ENCODE results near the gene COPZ2.
"Not testable (repeated sequence)": the region's sequence is repeated elsewhere in the genome, so short reads cannot be mapped to it uniquely, and the experiment has no call there.

Gene COPZ2

GRCh38 chr17:48037036-48037837 is at the start of gene COPZ2:
TSS of gene COPZ2 (minus strand) at chr17:48037797. CDS start at chr17:48037777, 20 bp downstream.
- DNase-seq (ENCODE audit: low read depth, low spot score) = no peak

GRCh38 chr17:48084932-48085331 is 47.3 kb upstream of the COPZ2 start:
- no peak for DNase-seq (ENCODE audit: low read depth, low spot score)

- DNase-seq (ENCODE audit: low read depth, low spot score) = no peak
Observed at GRCh38 chr17:48081858-48082257, 44.3 kb upstream of the COPZ2 start.

- DNase-seq (ENCODE audit: low read depth, low spot score) = not testable (repeated sequence)
Observed at GRCh38 chr17:48077152-48077551, 39.6 kb upstream of the COPZ2 start.

- DNase-seq (ENCODE audit: low read depth, low spot score) = no peak
Observed at GRCh38 chr17:48074322-48075081, 36.9 kb upstream of the COPZ2 start.

GRCh38 chr17:48073566-48074094 is 36.0 kb upstream of the COPZ2 start:
- not testable (repeated sequence) for DNase-seq (ENCODE audit: low read depth, low spot score)

GRCh38 chr17:48072811-48073210 is 35.2 kb upstream of the COPZ2 start:
- DNase-seq (ENCODE audit: low read depth, low spot score) = not testable (repeated sequence)

- no peak for DNase-seq (ENCODE audit: low read depth, low spot score)
Observed at GRCh38 chr17:48071654-48072053, 34.1 kb upstream of the COPZ2 start.

GRCh38 chr17:48070195-48070594 is 32.6 kb upstream of the COPZ2 start:
- DNase-seq (ENCODE audit: low read depth, low spot score) = no peak

- no peak for DNase-seq (ENCODE audit: low read depth, low spot score)
Observed at GRCh38 chr17:48068491-48068961, 30.9 kb upstream of the COPZ2 start.

GRCh38 chr17:48067808-48068207 is 30.2 kb upstream of the COPZ2 start:
- not testable (repeated sequence) for DNase-seq (ENCODE audit: low read depth, low spot score)

GRCh38 chr17:48067245-48067644 is 29.6 kb upstream of the COPZ2 start:
- DNase-seq (ENCODE audit: low read depth, low spot score) = no peak

GRCh38 chr17:48066656-48067055 is 29.1 kb upstream of the COPZ2 start:
- DNase-seq (ENCODE audit: low read depth, low spot score) = no peak

GRCh38 chr17:48066192-48066591 is 28.6 kb upstream of the COPZ2 start:
- DNase-seq (ENCODE audit: low read depth, low spot score) = no peak

- no peak for DNase-seq (ENCODE audit: low read depth, low spot score)
Observed at GRCh38 chr17:48064638-48065037, 27.0 kb upstream of the COPZ2 start.

GRCh38 chr17:48062273-48062672 is 24.7 kb upstream of the COPZ2 start:
- DNase-seq (ENCODE audit: low read depth, low spot score) = no peak

GRCh38 chr17:48060249-48060648 is 22.7 kb upstream of the COPZ2 start:
- DNase-seq (ENCODE audit: low read depth, low spot score) = no peak

GRCh38 chr17:48059125-48059668 is 21.6 kb upstream of the COPZ2 start:
- DNase-seq (ENCODE audit: low read depth, low spot score) = no peak

- no peak for DNase-seq (ENCODE audit: low read depth, low spot score)
Observed at GRCh38 chr17:48058393-48059124, 21.0 kb upstream of the COPZ2 start.

GRCh38 chr17:48057626-48058025 is 20.0 kb upstream of the COPZ2 start:
- no peak for DNase-seq (ENCODE audit: low read depth, low spot score)

GRCh38 chr17:48056879-48057278 is 19.3 kb upstream of the COPZ2 start:
- no peak for DNase-seq (ENCODE audit: low read depth, low spot score)
